Measurements from ENCODE around the gene SETX. TPM values are rescaled to one million over a fixed set of nuclear protein-coding genes. Genes with fewer than 3 reads are reported as not detected.

Gene SETX
- total RNA-seq, 5 donors from 2014 or later (not counting 1 experiment from before 2014, with no cell fraction given): 63.9 to 73.2 (median 65.0) TPM

DNA sequence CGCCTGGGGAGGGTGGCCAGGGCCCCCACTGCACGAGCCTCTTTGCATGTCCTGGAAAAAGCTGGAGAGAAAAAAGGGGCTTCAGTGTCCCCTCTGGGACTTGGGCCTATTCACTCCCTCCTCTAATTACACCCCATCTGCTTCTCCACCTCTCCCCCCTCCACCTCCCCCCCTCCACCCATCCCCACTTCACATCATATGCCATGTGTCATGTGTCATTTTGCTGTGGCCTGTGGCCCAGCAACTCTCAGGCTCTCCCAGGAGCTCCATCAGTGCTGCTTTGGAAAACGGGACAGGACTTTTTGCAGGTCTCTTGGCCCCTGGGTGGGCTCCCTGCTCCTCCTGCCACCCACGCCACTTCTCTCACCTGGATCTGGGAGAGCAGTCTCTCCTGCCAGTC, 124.2 kb downstream of the SETX start:
- H3K4me3 Mint-ChIP-seq: no peak overlapping the region
- POLR2A ChIA-PET: no interaction called here
- DNase-seq (no peak), ATAC-seq (replicated peaks in 1 of 4) (no peak)
- Histone ChIP-seq H3K4me3 (ENCODE audit: control insufficient read depth in 1 of 2, extremely low read depth in 1 of 2, low read length in 1 of 2) (no peak overlapping the region), H3K27ac (ENCODE audit: low read length) (no peak overlapping the region), H3K27me3 (replicated peaks in 1 of 2; ENCODE audit: control insufficient read depth in 2 of 2, extremely low read depth in 1 of 2, insufficient read depth in 2 of 2, low read length in 1 of 2) (peaks cover 0 to 32% of the 10 kb centered on the region in 2 experiments), H3K4me1 (ENCODE audit: control insufficient read depth in 1 of 2, extremely low read depth in 1 of 2, insufficient read depth in 2 of 2, low read length in 2 of 2) (no peaks in the 10 kb centered on the region), H3K9me3 (no peaks in the 10 kb centered on the region), H3K36me3 (ENCODE audit: control insufficient read depth in 2 of 2, extremely low read depth in 1 of 2, insufficient read depth in 1 of 2, low read length in 1 of 2) (no peaks in the 10 kb centered on the region)
- no peaks in the 10 kb centered on the region for H3K36me3 Mint-ChIP-seq
- peaks cover 6 to 11% of the 10 kb centered on the region in 2 donors for H3K27me3 Mint-ChIP-seq
- H3K9me3 Mint-ChIP-seq: no peaks in the 10 kb centered on the region
- WGBS (ENCODE audit: insufficient coverage): 71% methylated on average over 2 of the region's 4 CpGs
- H3K4me1 Mint-ChIP-seq: no peaks in the 10 kb centered on the region
- H3K27ac Mint-ChIP-seq: no peak overlapping the region
- CTCF ChIA-PET: no interaction called here

GRCh38 chr9:132228062-132228461, 126.7 kb downstream of the SETX start:
- CTCF ChIA-PET: interaction anchor here in 1 of 2 donors (1.5 kb wide), 1 partner anchor 58 kb away, joined by 4 read pairs; no protein-coding TSS in a partner anchor
- no peaks in the 10 kb centered on the region for H3K36me3 Mint-ChIP-seq
- ATAC-seq (replicated peaks in 1 of 4) (peak in 1 of 4 experiments; percentile 39), DNase-seq (no peak)
- 33% methylated on average over 11 of the region's 12 CpGs for WGBS (ENCODE audit: insufficient coverage)
- H3K4me3 Mint-ChIP-seq: no peak overlapping the region
- H3K9me3 Mint-ChIP-seq: no peaks in the 10 kb centered on the region
- no peaks in the 10 kb centered on the region for H3K36me3 ChIP-seq (ENCODE audit: control insufficient read depth in 2 of 2, extremely low read depth in 1 of 2, insufficient read depth in 1 of 2, low read length in 1 of 2)
- H3K27me3 ChIP-seq (replicated peaks in 1 of 2; ENCODE audit: control insufficient read depth in 2 of 2, extremely low read depth in 1 of 2, insufficient read depth in 2 of 2, low read length in 1 of 2): peaks cover 0 to 29% of the 10 kb centered on the region in 2 experiments
- POLR2A ChIA-PET: no interaction called here
- H3K27me3 Mint-ChIP-seq: peaks cover 3 to 11% of the 10 kb centered on the region in 2 donors
- H3K27ac ChIP-seq (ENCODE audit: low read length): no peak overlapping the region
- no peak overlapping the region for H3K4me3 ChIP-seq (ENCODE audit: control insufficient read depth in 1 of 2, extremely low read depth in 1 of 2, low read length in 1 of 2)
- no peaks in the 10 kb centered on the region for H3K4me1 Mint-ChIP-seq
- no peak overlapping the region for H3K27ac Mint-ChIP-seq
- no peaks in the 10 kb centered on the region for H3K4me1 ChIP-seq (ENCODE audit: control insufficient read depth in 1 of 2, extremely low read depth in 1 of 2, insufficient read depth in 2 of 2, low read length in 2 of 2)
- no peaks in the 10 kb centered on the region for H3K9me3 ChIP-seq

DNA sequence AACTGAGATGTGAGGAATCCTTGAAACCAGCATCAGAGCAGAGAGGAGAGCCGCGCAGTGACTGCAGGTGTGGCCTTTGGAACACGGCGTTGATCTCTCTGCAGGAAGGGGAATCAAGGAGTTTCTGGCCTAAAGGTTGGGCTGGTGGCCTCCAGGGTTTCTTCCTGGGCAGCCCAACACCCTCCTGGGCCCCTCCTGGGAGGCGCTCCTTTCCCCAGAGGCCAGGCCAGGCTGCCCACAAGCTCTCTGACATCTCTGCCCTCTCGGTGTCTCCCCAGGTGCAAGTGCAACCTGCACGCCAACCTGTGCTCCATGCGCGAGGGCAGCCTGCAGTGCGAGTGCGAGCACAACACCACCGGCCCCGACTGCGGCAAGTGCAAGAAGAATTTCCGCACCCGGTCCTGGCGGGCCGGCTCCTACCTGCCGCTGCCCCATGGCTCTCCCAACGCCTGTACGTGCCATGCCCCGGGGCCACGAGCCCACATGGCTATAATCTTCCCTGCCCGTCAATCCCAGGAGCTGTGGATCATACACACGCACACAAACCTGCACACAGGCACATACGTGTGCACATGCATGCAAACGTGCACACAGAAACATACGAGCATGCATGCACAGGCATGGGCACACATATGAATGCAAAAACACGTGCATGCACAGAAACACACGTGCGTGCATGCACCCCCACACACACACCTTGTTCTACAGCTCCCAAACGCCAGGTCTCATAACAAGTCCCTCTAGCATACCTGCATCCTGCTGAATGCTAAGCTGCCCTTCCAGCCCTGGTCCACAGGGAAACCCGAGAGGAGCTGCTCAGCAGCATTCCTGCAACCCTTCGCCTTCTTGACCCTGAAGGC, 128.0 kb downstream of the SETX start:
- Histone ChIP-seq H3K4me1 (ENCODE audit: control insufficient read depth in 1 of 2, extremely low read depth in 1 of 2, insufficient read depth in 2 of 2, low read length in 2 of 2) (no peaks in the 10 kb centered on the region), H3K27ac (ENCODE audit: low read length) (no peak overlapping the region), H3K36me3 (ENCODE audit: control insufficient read depth in 2 of 2, extremely low read depth in 1 of 2, insufficient read depth in 1 of 2, low read length in 1 of 2) (no peaks in the 10 kb centered on the region), H3K9me3 (no peaks in the 10 kb centered on the region), H3K4me3 (ENCODE audit: control insufficient read depth in 1 of 2, extremely low read depth in 1 of 2, low read length in 1 of 2) (no peak overlapping the region), H3K27me3 (replicated peaks in 1 of 2; ENCODE audit: control insufficient read depth in 2 of 2, extremely low read depth in 1 of 2, insufficient read depth in 2 of 2, low read length in 1 of 2) (peaks cover 0 to 22% of the 10 kb centered on the region in 2 experiments)
- no peak overlapping the region for H3K27ac Mint-ChIP-seq
- DNase-seq: no peak
- peaks cover 5 to 11% of the 10 kb centered on the region in 2 donors for H3K27me3 Mint-ChIP-seq
- no peaks in the 10 kb centered on the region for H3K9me3 Mint-ChIP-seq
- WGBS (ENCODE audit: insufficient coverage): 90% methylated on average over 28 of the region's 34 CpGs
- H3K36me3 Mint-ChIP-seq: no peaks in the 10 kb centered on the region
- CTCF ChIA-PET: no interaction called here
- POLR2A ChIA-PET: no interaction called here
- H3K4me3 Mint-ChIP-seq: no peak overlapping the region
- no peak for ATAC-seq (replicated peaks in 1 of 4)
- no peaks in the 10 kb centered on the region for H3K4me1 Mint-ChIP-seq

DNA sequence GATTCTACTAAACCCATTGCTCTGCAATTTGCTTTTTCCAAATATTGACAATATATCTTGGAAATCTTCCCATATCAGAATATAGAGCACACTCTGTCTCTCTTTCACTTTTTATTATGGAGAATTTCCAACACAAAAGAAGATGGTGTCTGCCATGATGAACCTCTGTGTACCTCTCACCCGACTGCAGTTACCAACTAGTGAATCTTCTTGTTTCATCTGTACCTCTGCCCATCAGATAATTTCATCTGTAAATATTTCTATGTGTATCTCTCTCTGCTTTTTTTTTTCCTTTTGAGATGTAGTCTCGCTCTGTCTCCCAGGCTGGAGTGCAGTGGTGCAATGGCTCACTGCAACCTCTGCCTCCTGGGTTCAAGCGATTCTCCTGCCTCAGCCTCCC, 130.1 kb downstream of the SETX start:
- Mint-ChIP-seq H3K27ac (no peak overlapping the region), H3K4me3 (no peak overlapping the region), H3K9me3 (no peaks in the 10 kb centered on the region), H3K27me3 (peaks cover 9 to 11% of the 10 kb centered on the region in 2 donors), H3K4me1 (no peaks in the 10 kb centered on the region), H3K36me3 (no peaks in the 10 kb centered on the region)
- H3K4me1 ChIP-seq (ENCODE audit: control insufficient read depth in 1 of 2, extremely low read depth in 1 of 2, insufficient read depth in 2 of 2, low read length in 2 of 2): no peaks in the 10 kb centered on the region
- no peak overlapping the region for H3K4me3 ChIP-seq (ENCODE audit: control insufficient read depth in 1 of 2, extremely low read depth in 1 of 2, low read length in 1 of 2)
- ChIA-PET POLR2A (no interaction called here), CTCF (no interaction called here)
- H3K9me3 ChIP-seq: no peaks in the 10 kb centered on the region
- H3K27ac ChIP-seq (ENCODE audit: low read length): no peak overlapping the region
- ATAC-seq (replicated peaks in 1 of 4): no peak
- no peaks in the 10 kb centered on the region for H3K36me3 ChIP-seq (ENCODE audit: control insufficient read depth in 2 of 2, extremely low read depth in 1 of 2, insufficient read depth in 1 of 2, low read length in 1 of 2)
- WGBS (ENCODE audit: insufficient coverage): 100% methylated on average over 1 of the region's 3 CpGs
- peaks cover 0 to 14% of the 10 kb centered on the region in 2 experiments for H3K27me3 ChIP-seq (replicated peaks in 1 of 2; ENCODE audit: control insufficient read depth in 2 of 2, extremely low read depth in 1 of 2, insufficient read depth in 2 of 2, low read length in 1 of 2)
- DNase-seq: no peak

DNA sequence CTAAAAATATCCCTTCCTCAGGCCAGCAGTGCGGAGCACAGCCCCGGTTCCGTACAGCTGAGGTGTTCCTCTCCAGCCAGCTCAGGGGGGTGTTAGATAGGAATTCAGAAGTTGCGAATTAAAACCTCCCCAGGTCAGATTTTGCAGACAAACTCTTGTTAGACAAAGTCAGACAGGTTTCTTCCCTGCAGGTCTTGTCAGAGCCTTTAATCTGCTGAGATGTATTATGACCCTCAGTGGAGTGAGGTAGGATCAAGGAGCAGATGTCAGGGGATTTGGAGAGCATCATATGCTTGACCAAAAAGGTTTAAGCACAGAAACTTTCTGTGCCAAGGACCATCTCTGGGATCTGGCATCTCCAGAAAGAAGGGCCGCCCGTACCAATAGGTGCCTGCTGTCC, 132.8 kb downstream of the SETX start:
- ATAC-seq (replicated peaks in 1 of 4) (no peak), DNase-seq (no peak)
- no peaks in the 10 kb centered on the region for H3K36me3 Mint-ChIP-seq
- no peaks in the 10 kb centered on the region for H3K4me1 Mint-ChIP-seq
- CTCF ChIA-PET: no interaction called here
- 82% methylated on average over 2 of the region's 6 CpGs for WGBS (ENCODE audit: insufficient coverage)
- H3K27ac Mint-ChIP-seq: no peak overlapping the region
- no peaks in the 10 kb centered on the region for H3K9me3 ChIP-seq
- no peak overlapping the region for H3K27ac ChIP-seq (ENCODE audit: low read length)
- POLR2A ChIA-PET: no interaction called here
- H3K4me1 ChIP-seq (ENCODE audit: control insufficient read depth in 1 of 2, extremely low read depth in 1 of 2, insufficient read depth in 2 of 2, low read length in 2 of 2): no peaks in the 10 kb centered on the region
- peaks cover 2 to 6% of the 10 kb centered on the region in 2 donors for H3K27me3 Mint-ChIP-seq
- no peak overlapping the region for H3K4me3 ChIP-seq (ENCODE audit: control insufficient read depth in 1 of 2, extremely low read depth in 1 of 2, low read length in 1 of 2)
- no peaks in the 10 kb centered on the region for H3K36me3 ChIP-seq (ENCODE audit: control insufficient read depth in 2 of 2, extremely low read depth in 1 of 2, insufficient read depth in 1 of 2, low read length in 1 of 2)
- no peak overlapping the region for H3K4me3 Mint-ChIP-seq
- peaks cover 0 to 11% of the 10 kb centered on the region in 2 experiments for H3K27me3 ChIP-seq (replicated peaks in 1 of 2; ENCODE audit: control insufficient read depth in 2 of 2, extremely low read depth in 1 of 2, insufficient read depth in 2 of 2, low read length in 1 of 2)
- no peaks in the 10 kb centered on the region for H3K9me3 Mint-ChIP-seq

DNA sequence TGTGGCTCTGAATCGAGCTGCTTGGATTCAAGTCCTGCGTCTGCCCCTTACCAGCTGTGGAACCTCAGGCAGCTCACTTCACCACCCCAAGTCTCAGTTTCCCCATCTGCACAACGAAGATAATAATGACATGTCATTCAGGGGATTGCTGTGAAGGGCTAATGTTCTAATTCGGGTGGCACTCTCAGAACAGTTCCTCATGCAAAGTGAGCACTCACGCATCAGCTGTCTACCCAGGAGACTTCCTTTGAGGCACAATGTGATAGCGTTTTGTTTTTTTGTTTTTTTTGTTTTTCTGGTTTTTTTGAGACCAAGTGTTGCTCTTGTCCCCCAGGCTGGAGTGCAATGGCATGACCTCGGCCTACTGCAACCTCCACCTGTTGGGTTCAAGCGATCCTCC, 136.6 kb downstream of the SETX start:
- peaks cover 0 to 10% of the 10 kb centered on the region in 2 experiments for H3K27me3 ChIP-seq (replicated peaks in 1 of 2; ENCODE audit: control insufficient read depth in 2 of 2, extremely low read depth in 1 of 2, insufficient read depth in 2 of 2, low read length in 1 of 2)
- ATAC-seq (replicated peaks in 1 of 4): no peak
- ChIA-PET POLR2A (no interaction called here), CTCF (no interaction called here)
- H3K4me3 ChIP-seq (ENCODE audit: control insufficient read depth in 1 of 2, extremely low read depth in 1 of 2, low read length in 1 of 2): no peak overlapping the region
- Mint-ChIP-seq H3K4me1 (no peaks in the 10 kb centered on the region), H3K4me3 (no peak overlapping the region), H3K27me3 (peaks cover 0 to 6% of the 10 kb centered on the region in 2 donors), H3K36me3 (no peaks in the 10 kb centered on the region), H3K27ac (no peak overlapping the region), H3K9me3 (no peaks in the 10 kb centered on the region)
- DNase-seq: no peak
- H3K36me3 ChIP-seq (ENCODE audit: control insufficient read depth in 2 of 2, extremely low read depth in 1 of 2, insufficient read depth in 1 of 2, low read length in 1 of 2): no peaks in the 10 kb centered on the region
- no peaks in the 10 kb centered on the region for H3K4me1 ChIP-seq (ENCODE audit: control insufficient read depth in 1 of 2, extremely low read depth in 1 of 2, insufficient read depth in 2 of 2, low read length in 2 of 2)
- H3K27ac ChIP-seq (ENCODE audit: low read length): no peak overlapping the region
- WGBS (ENCODE audit: insufficient coverage): 80% methylated on average over 1 of the region's 8 CpGs
- no peaks in the 10 kb centered on the region for H3K9me3 ChIP-seq
